Small intestine (tissue), 7 donors: Measurements from ENCODE around the gene CEP78. TPM values are rescaled to one million over a fixed set of nuclear protein-coding genes. Genes with fewer than 3 reads are reported as not detected.
A peak's percentile ranks its signal among the peaks of the same experiment; 100 is the strongest.

ENCODE experiments used
- DNase-seq, 2 donors: peaks; one replicate each; pipeline versions ENCODE4 v3.0.0 to v3.0.0-alpha.2; 2013
- FAIRE-seq: peaks from 2 replicates; lab custom pipeline; 2012; peaks lifted over from hg19 to GRCh38; lab: Jason Lieb, UNC
- H3K27ac ChIP-seq, 3 donors: one replicate each; pipeline ENCODE4 v1.5.1; 2013; ENCODE audit warnings: low read length in 2 of 3, mild to moderate bottlenecking in 2 of 3, control low read depth in 1 of 3, inconsistent platforms in 1 of 3, low read depth in 1 of 3, moderate library complexity in 1 of 3
- H3K27me3 ChIP-seq, 3 donors: one replicate each; pipeline ENCODE4 v1.6.1; 2013; ENCODE audit warnings: low read length in 3 of 3, inconsistent platforms in 1 of 3; ENCODE audit not compliant: control insufficient read depth in 3 of 3, insufficient read depth in 3 of 3
- H3K36me3 ChIP-seq, 3 donors: one replicate each; pipeline ENCODE4 v1.6.1; 2013; ENCODE audit warnings: low read length in 3 of 3, inconsistent platforms in 1 of 3, low read depth in 1 of 3, mild to moderate bottlenecking in 1 of 3, moderate library complexity in 1 of 3; ENCODE audit not compliant: control insufficient read depth in 3 of 3, insufficient read depth in 2 of 3
- H3K4me1 ChIP-seq, 3 donors: one replicate each; pipeline ENCODE4 v1.6.1; 2013; ENCODE audit warnings: low read length in 2 of 3, inconsistent platforms in 1 of 3, low read depth in 1 of 3, mild to moderate bottlenecking in 1 of 3, moderate library complexity in 1 of 3; ENCODE audit not compliant: control insufficient read depth in 3 of 3, insufficient read depth in 2 of 3
- H3K4me3 ChIP-seq, 3 donors: one replicate each; pipeline ENCODE4 v1.5.1; 2013; ENCODE audit warnings: low read length in 3 of 3, control low read depth in 1 of 3, inconsistent platforms in 1 of 3, low read depth in 1 of 3, mild to moderate bottlenecking in 1 of 3, moderate library complexity in 1 of 3
- H3K9me3 ChIP-seq, 2 donors: one replicate each; pipeline ENCODE4 v1.6.1; 2013; ENCODE audit warnings: low read depth in 1 of 2, low read length in 1 of 2; ENCODE audit not compliant: control insufficient read depth in 2 of 2, insufficient read depth in 1 of 2
- WGBS, 3 donors: extraction: QIAGEN DNeasy Blood & Tissue Kit; methylation state at CpG; one replicate each; pipeline ENCODE4 v1.1.7; 2013; 5-methylcytosine and 5-hydroxymethylcytosine counted together
- polyA plus RNA-seq, 4 donors: library from polyadenylated mRNA; stranded (reverse) in 3 of 4; unstranded in 1 of 4; fragments of 200-250 nt in 3 of 4; fragments of 120-200 nt in 1 of 4; gene quantifications; one replicate each; pipeline versions ENCODE4 v1.2.1 to v1.2.3, GENCODE V29; 2013
- donor health status: healthy with polysubstance abuse.
- donor health status: control.
- donor health status: control.
- donor health status: Bipolar disorder and iron deficiency.
- donor health status: healthy.

CEP78 gene
- polyA plus RNA-seq, 4 donors = 0.81 to 14.9 (median 5.7) TPM

DNA sequence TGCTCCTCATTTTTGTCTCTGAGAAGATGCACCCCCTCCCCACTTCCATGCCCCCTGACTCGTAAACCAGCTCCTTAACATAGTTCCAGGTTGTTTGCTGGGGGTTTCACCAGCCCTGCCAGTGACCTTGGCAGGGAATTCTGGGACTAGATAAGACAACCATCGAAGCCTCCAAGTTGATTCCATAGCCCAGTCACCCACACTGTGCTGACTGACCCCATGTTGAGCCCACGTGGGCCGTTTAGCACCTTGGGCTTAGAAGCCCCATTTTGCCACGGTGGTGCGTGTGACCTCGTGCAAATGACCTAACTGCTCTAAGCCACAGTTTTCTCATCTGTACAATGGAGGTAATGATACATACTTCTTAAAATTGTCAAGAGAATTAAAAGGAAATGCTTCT lies 85.6 kb downstream of the CEP78 start:
- FAIRE-seq (no peak), DNase-seq (no peak)
- Histone ChIP-seq H3K27ac (no peak overlapping the region), H3K4me3 (no peak overlapping the region), H3K4me1 (peaks cover 0 to 2% (median 0%) of the 10 kb centered on the region in 3 donors), H3K9me3 (no peaks in the 10 kb centered on the region), H3K36me3 (peaks cover 0 to 1% (median 0%) of the 10 kb centered on the region in 3 donors), H3K27me3 (no peaks in the 10 kb centered on the region)
- 91 to 94% (median 91%) methylated on average over 7 of the region's 7 CpGs for WGBS, 3 donors

DNA sequence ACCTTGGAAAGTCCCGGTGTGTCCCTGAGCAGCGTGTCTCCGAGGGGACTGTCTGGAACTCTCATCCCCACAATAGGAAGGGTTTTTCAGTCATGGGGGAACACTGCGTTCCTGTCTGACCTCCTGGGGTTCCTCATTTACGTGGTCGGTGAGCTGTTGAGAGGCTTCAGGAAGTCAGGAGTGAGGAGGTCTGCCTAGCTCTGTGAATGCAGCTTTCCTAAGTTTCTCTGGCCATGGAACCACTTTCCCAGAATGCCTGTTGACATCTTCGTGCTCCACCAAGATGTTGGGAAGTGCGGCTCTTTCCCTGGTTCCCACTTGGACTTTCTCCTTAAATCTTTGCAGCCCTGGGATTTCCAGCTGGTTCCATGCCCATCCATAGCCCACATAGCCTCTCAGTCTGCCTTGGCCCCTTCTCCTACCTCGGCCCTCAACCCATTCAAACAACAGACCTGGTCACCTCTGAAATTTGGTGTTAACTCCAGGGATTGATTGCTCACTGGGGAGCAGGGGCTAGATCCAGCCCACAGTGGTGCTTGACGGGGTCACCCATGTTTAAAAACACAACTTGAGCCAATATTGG lies 88.3 kb downstream of the CEP78 start:
- WGBS, 3 donors = 82 to 94% (median 82%) methylated on average over 10 of the region's 10 CpGs
- no peak for DNase-seq
- H3K4me1 ChIP-seq = peaks cover 0 to 2% (median 0%) of the 10 kb centered on the region in 3 donors
- FAIRE-seq = no peak
- H3K4me3 ChIP-seq = no peak overlapping the region
- no peaks in the 10 kb centered on the region for H3K27me3 ChIP-seq
- no peak overlapping the region for H3K27ac ChIP-seq
- no peaks in the 10 kb centered on the region for H3K36me3 ChIP-seq
- no peaks in the 10 kb centered on the region for H3K9me3 ChIP-seq

DNA sequence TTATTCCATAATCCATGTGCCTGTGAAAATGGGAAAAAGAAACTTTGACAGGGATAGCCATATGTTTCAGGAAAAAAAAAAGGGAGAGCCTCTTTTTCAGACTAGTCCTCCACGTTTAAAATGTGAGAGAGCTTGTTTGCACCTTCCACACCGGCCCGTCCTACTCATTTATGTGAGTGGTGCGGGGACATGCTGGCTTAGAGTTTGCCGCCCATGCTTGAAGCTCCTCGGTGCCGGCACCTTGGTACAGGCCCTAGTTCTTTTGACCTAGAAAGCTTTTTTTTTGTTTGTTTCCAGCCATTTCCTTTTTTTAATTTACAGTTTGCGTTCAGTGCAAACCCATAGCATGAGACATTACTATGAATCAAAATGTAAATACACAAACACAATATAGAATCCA lies 88.8 kb downstream of the CEP78 start:
- H3K36me3 ChIP-seq = no peaks in the 10 kb centered on the region
- H3K4me1 ChIP-seq = peaks cover 0 to 2% (median 0%) of the 10 kb centered on the region in 3 donors
- DNase-seq = no peak
- no peaks in the 10 kb centered on the region for H3K27me3 ChIP-seq
- no peak overlapping the region for H3K4me3 ChIP-seq
- H3K27ac ChIP-seq = no peak overlapping the region
- no peaks in the 10 kb centered on the region for H3K9me3 ChIP-seq
- whole genome bisulfite sequencing, 3 donors = 93 to 97% (median 93%) methylated on average over 8 of the region's 8 CpGs
- FAIRE-seq = no peak

DNA sequence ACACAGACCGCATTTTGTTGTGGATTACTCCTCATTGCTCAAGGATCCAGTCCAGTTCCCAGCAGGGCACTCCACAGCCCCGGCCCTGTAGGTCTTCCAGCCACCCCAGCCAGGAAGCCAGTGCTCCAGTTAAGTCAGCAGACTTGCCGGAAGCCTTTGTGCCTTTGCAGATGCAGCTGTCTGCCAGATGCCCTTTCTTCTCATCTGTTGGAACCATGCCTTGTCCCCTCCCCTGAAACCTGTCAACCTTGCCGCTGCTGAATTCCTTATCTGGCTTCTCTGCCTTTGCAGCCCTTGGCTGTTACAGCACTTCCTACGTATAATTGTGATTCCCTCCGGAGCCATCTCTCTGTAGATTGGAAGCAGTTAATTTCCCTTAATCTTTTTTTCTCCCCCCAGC lies 89.5 kb downstream of the CEP78 start:
- Histone ChIP-seq H3K36me3 (no peaks in the 10 kb centered on the region), H3K27ac (no peak overlapping the region), H3K9me3 (no peaks in the 10 kb centered on the region), H3K27me3 (no peaks in the 10 kb centered on the region), H3K4me3 (no peak overlapping the region), H3K4me1 (peaks cover 0 to 2% (median 0%) of the 10 kb centered on the region in 3 donors)
- FAIRE-seq (no peak), DNase-seq (peak; percentile 44 to 68)
- 20 to 39% (median 28%) methylated on average over 6 of the region's 6 CpGs for WGBS, 3 donors

GRCh38 chr9:78325846-78326360 lies 90.0 kb downstream of the CEP78 start:
- Histone ChIP-seq H3K27ac (no peak overlapping the region), H3K36me3 (no peaks in the 10 kb centered on the region), H3K27me3 (no peaks in the 10 kb centered on the region), H3K4me3 (no peak overlapping the region), H3K4me1 (peaks cover 0 to 2% (median 0%) of the 10 kb centered on the region in 3 donors), H3K9me3 (no peaks in the 10 kb centered on the region)
- WGBS, 3 donors = 27 to 64% (median 44%) methylated on average over 5 of the region's 5 CpGs
- FAIRE-seq = no peak
- DNase-seq = no peak

GRCh38 chr9:78326564-78326963 lies 90.7 kb downstream of the CEP78 start:
- H3K4me3 ChIP-seq = no peak overlapping the region
- H3K9me3 ChIP-seq = no peaks in the 10 kb centered on the region
- H3K36me3 ChIP-seq = no peaks in the 10 kb centered on the region
- no peaks in the 10 kb centered on the region for H3K27me3 ChIP-seq
- no peak overlapping the region for H3K27ac ChIP-seq
- DNase-seq = no peak
- WGBS, 3 donors = 77 to 89% (median 87%) methylated on average over 2 of the region's 2 CpGs
- FAIRE-seq = no peak
- peaks cover 0 to 2% (median 0%) of the 10 kb centered on the region in 3 donors for H3K4me1 ChIP-seq

Other genes starting within 250 kb of the CEP78 start
- 10 to 100 TPM in 3 of 4 donors, 1 to 10 TPM in 1; 10.0 to 32.3 (median 15.6) TPM for gene GNAQ, start 204.3 kb upstream of the CEP78 start, polyA plus RNA-seq
- gene PSAT1, start 61.0 kb downstream of the CEP78 start, polyA plus RNA-seq = 100 to 1,000 TPM in 1 of 4 donors, 1 to 10 TPM in 3; 1.8 to 101 (median 2.9) TPM